ENCODE results near the gene TPBGL. TPM values are rescaled to one million over a fixed set of nuclear protein-coding genes. Genes with fewer than 3 reads are reported as not detected.

TPBGL gene
- total and polyA plus RNA-seq, 3 donors from 2014 or later, result 8.1 to 15.4 (median 10.0) TPM

DNA sequence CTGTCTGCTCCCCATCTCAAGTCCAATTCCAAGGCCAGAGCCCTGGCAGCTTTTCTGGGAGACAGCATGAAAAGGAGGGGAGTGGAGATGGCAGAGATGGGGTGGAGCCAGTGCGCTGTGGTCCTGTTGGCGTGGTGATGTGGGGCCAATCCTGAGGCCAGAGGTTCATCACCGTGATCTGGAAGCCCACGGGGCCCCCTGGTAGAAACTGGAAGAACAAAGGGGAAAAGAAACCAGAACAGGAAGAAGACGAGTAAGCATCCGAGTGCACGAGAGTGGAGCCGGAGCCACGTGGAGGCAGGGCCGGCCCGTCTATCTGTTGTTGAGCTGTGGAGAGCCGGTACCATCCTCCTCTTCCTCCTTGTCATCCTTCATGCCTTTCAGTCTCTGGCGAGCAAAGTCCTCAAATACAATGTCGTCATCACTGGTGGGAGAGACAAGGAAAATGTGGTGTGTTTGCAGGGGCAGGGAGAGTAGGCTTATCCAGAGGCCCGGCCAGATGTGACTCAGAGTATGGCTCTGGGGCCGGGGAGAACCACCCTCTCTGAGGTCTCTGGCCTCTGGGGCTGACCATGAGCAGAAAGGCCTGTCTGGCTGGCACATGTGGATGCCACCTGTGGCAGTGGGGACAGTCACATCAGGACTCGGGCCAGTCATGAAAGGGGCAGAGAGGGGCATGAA lies 25.4 kb downstream of the TPBGL start:
- Histone ChIP-seq H3K4me3 (no peak overlapping the region), H3K4me1 (no peaks in the 10 kb centered on the region), H3K36me3 (ENCODE audit: low read depth, missing control alignments) (no peaks in the 10 kb centered on the region), H3K27ac (no peak overlapping the region), H3K27me3 (no peaks in the 10 kb centered on the region), H3K9me3 (no peaks in the 10 kb centered on the region)
- 68 to 78% methylated on average over 17 of the region's 17 CpGs for WGBS, 2 donors
- DNase-seq, result no peak
- no peak for TF ChIP-seq POLR2A (IDR thresholded peaks at IDR 0.05)
- TF ChIP-seq, protein P1, sequence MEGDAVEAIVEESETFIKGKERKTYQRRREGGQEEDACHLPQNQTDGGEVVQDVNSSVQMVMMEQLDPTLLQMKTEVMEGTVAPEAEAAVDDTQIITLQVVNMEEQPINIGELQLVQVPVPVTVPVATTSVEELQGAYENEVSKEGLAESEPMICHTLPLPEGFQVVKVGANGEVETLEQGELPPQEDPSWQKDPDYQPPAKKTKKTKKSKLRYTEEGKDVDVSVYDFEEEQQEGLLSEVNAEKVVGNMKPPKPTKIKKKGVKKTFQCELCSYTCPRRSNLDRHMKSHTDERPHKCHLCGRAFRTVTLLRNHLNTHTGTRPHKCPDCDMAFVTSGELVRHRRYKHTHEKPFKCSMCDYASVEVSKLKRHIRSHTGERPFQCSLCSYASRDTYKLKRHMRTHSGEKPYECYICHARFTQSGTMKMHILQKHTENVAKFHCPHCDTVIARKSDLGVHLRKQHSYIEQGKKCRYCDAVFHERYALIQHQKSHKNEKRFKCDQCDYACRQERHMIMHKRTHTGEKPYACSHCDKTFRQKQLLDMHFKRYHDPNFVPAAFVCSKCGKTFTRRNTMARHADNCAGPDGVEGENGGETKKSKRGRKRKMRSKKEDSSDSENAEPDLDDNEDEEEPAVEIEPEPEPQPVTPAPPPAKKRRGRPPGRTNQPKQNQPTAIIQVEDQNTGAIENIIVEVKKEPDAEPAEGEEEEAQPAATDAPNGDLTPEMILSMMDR (IDR thresholded peaks at IDR 0.05), result no peak
- intact Hi-C loops (cut with DNase I; ENCODE audit: low total_unique reads), result no loop called here

DNA sequence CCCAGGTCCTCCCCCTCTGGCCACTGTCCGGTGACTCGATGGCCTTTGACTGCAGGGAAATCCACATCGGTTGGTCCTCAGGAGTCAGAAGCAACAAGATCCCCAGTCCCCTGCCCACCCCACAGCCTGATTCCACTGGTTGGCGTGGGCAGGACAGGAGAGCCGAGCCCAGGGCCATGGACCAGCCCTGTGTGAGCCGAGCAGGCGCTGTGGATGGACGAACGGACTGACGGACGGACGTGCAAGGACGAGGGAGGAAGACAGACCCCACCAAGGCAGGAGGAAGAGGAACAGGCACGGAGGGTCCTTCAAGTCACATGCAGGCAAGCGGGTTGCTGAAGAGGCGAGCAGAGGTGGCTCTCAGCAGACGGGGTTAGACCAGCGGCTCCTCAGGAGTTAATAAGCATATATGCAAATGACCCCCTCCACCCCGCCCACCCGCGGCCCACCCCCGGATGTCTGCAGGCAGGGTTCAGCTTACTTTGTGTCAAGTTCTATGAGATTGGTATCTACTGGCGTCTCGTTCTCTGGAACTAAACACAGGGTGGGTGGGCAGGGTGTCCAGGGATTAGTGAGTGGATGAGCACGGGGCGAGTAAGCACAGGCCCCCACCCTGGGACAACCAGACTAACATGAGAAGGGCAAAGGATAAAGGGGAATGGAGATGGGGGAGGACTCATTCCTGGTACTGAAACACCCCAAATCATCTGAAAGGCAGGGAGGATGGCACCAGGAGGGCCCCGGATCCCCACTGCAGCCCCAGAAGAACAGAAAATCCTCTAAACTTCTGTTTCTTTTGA lies 26.8 kb downstream of the TPBGL start:
- 65 to 74% methylated on average over 19 to 27 of the region's 27 CpGs for WGBS, 2 donors
- Histone ChIP-seq H3K27ac (no peak overlapping the region), H3K27me3 (no peaks in the 10 kb centered on the region), H3K4me3 (no peak overlapping the region), H3K4me1 (no peaks in the 10 kb centered on the region), H3K9me3 (no peaks in the 10 kb centered on the region), H3K36me3 (ENCODE audit: low read depth, missing control alignments) (no peaks in the 10 kb centered on the region)
- no peak for DNase-seq
- TF ChIP-seq, protein P1 (IDR thresholded peaks at IDR 0.05), result no peak
- intact Hi-C loops (cut with DNase I; ENCODE audit: low total_unique reads), result no loop called here

DNA sequence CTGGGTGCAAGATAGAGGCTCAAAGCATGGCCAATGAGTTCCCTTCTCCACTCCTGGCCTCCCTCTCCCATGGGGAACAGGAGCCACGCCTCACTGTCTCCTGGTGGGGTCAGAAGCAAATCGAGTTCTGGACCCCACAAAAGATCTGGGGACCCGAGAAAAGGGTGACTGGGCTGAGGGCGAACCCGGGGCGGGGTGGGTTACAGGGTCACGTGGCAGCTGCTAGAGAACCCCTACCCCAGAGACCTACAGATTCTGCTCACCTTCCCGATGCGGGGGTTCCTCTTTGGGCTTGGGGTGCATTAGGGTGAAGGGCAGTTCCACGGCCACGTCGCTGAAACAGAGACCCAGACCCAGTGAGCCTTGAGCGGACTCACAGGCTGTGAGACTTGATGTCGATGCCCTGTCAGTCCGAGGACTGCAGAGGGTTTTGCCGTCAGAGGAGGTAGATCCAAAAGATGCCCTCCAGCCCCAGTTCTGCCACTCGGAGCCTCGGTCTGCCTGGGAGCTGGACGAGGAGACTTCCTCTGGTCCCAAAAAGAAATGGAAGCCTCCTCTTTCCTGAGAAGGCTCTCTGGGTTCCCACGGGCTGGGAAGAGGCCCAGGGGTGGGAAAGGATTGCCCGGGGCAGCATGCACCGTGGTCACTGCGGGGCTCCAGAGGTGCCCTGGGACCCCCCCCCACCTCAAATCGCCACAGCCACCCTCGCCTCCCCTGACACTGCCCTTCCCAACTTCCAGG lies 28.2 kb downstream of the TPBGL start:
- intact Hi-C loops (cut with DNase I; ENCODE audit: low total_unique reads), result no loop called here
- Histone ChIP-seq H3K36me3 (ENCODE audit: low read depth, missing control alignments) (no peaks in the 10 kb centered on the region), H3K4me3 (no peak overlapping the region), H3K27ac (no peak overlapping the region), H3K4me1 (no peaks in the 10 kb centered on the region), H3K9me3 (no peaks in the 10 kb centered on the region), H3K27me3 (no peaks in the 10 kb centered on the region)
- TF ChIP-seq POLR2A (IDR thresholded peaks at IDR 0.05), result no peak
- TF ChIP-seq, protein P1 (IDR thresholded peaks at IDR 0.05), result no peak
- WGBS, 2 donors, result 94 to 95% methylated on average over 19 to 25 of the region's 25 CpGs
- no peak for DNase-seq

DNA sequence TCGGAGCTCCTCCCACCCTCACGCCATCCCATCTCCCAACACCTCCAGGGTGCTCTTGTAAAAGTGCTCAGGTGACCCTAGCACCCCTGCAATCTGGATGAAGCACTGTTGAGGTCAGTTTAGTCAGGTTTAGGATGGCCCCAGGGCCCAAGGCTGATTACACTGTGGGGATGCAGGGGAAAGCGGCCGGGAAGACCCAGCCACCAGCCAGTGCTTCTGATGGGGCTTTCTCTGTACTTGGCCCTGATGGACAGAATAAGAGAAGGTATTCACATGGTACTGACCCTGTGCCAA lies 28.7 kb downstream of the TPBGL start:
- WGBS, 2 donors, result 82 to 100% methylated on average over 2 to 4 of the region's 4 CpGs
- intact Hi-C loops (cut with DNase I; ENCODE audit: low total_unique reads), result no loop called here
- H3K4me1 ChIP-seq, result no peaks in the 10 kb centered on the region
- no peak overlapping the region for H3K27ac ChIP-seq
- TF ChIP-seq, protein P1 (IDR thresholded peaks at IDR 0.05), result no peak
- TF ChIP-seq POLR2A (IDR thresholded peaks at IDR 0.05), result no peak
- no peaks in the 10 kb centered on the region for H3K27me3 ChIP-seq
- DNase-seq, result no peak
- no peaks in the 10 kb centered on the region for H3K36me3 ChIP-seq (ENCODE audit: low read depth, missing control alignments)
- no peaks in the 10 kb centered on the region for H3K9me3 ChIP-seq
- H3K4me3 ChIP-seq, result no peak overlapping the region

Data from testis (tissue), 3 donors.